Activated T-helper 17 cell treated with anti-CD3 and anti-CD28 coated beads, Interleukin-2, amount 50 U/mL, for 72 hours (primary cell): ENCODE measurements around the gene MYO1E. TPM values are rescaled to one million over a fixed set of nuclear protein-coding genes. Genes with fewer than 3 reads are reported as not detected.
A peak's percentile ranks its signal among the peaks of the same experiment; 100 is the strongest.
"Not testable (repeated sequence)": the region's sequence is repeated elsewhere in the genome, so short reads cannot be mapped to it uniquely, and the experiment has no call there.

ENCODE experiments used
- ATAC-seq: fragments of 150-1000 bp; cut with Tn5 transposase; replicated peaks from 2 replicates; pipeline ENCODE4 v1.10.0; 2021; ENCODE audit warnings: mild to moderate bottlenecking, moderate library complexity
- H3K27ac Mint-ChIP-seq: one replicate; pipeline ENCODE4 v1.8.0; 2022; ENCODE audit warnings: mixed read lengths
- H3K27me3 Mint-ChIP-seq: one replicate; pipeline ENCODE4 v1.8.0; 2022; ENCODE audit warnings: mixed read lengths
- H3K36me3 Mint-ChIP-seq: one replicate; pipeline ENCODE4 v1.8.0; 2022; ENCODE audit warnings: low read depth, mild to moderate bottlenecking, mixed read lengths
- H3K4me1 Mint-ChIP-seq: one replicate; pipeline ENCODE4 v1.8.0; 2022; ENCODE audit warnings: mixed read lengths
- H3K4me3 Mint-ChIP-seq: one replicate; pipeline ENCODE4 v1.8.0; 2022; ENCODE audit warnings: mild to moderate bottlenecking, mixed read lengths
- H3K9me3 Mint-ChIP-seq: one replicate; pipeline ENCODE4 v1.8.0; 2022; ENCODE audit warnings: mixed read lengths
- total RNA-seq, 2 donors: library from RNA; stranded (reverse); gene quantifications; one replicate each; pipeline ENCODE4 v1.2.3, GENCODE V29; 2022

Gene MYO1E
- total RNA-seq, 2 donors from 2014 or later = 29.3 to 30.1 TPM

DNA sequence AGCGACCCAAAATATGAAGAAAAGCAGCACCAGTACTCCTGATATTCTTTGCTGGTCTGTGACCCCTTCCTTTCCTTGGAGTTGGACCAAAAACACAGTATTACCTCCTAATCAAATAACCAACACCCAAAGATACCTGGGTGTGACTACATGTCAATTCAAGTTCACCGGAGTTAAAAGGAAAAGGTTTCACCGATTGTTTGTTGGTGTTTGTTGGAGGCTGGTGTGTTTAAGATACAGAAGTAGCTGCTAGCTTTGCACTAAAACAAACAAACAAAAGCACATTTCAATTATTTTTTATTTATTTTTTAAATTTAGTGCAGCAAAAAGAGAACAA, 81.5 kb downstream of the MYO1E start:
- no peaks in the 10 kb centered on the region for H3K4me1 Mint-ChIP-seq
- no peaks in the 10 kb centered on the region for H3K9me3 Mint-ChIP-seq
- H3K36me3 Mint-ChIP-seq = no peaks in the 10 kb centered on the region
- no peak overlapping the region for H3K27ac Mint-ChIP-seq
- no peaks in the 10 kb centered on the region for H3K27me3 Mint-ChIP-seq
- H3K4me3 Mint-ChIP-seq = no peak overlapping the region
- ATAC-seq = no peak

DNA sequence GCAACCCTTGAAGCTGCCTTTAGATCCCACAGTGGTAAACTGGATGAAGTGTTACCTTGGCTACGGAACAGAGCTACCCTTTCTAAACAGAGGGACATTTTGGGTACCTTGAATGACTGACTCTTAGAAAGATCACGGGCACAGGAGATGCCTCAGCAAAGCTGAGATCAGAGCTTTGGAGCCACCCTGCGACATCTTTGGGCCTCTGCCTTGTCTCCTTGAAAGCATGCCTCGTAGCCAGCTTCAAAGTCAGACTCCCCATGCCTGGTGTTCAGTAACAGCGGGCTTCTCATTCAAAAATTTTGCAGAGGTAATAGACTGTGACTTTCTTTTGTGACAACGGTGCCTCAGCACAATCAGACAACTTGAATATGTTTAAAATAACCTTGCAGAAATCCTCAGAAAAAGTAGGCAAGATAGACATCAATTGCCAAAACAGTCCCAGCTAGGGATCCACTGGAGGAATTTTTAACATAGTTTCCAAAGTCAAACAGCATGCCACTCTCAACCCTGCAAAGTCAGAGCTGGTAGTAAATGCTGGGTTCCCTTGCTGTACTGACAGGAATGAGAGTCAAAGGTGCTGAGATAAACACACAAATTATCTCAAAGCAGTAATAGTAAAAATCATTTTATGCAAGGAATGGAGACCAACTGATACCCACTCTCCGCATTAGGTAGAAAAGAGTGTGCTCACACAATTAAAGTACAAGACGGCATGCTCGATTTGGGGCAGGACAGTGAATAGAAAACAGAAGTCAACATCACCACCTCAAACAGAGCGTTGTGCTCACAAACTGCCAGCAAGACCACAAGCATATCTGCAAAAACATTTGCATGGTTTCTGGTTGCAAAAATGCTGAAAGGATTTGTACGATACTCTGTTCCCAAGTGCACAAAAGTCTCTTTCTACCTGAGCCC, 82.1 kb downstream of the MYO1E start:
- Mint-ChIP-seq H3K4me3 (no peak overlapping the region), H3K27ac (no peak overlapping the region), H3K9me3 (no peaks in the 10 kb centered on the region), H3K36me3 (no peaks in the 10 kb centered on the region), H3K27me3 (no peaks in the 10 kb centered on the region), H3K4me1 (no peaks in the 10 kb centered on the region)
- ATAC-seq = no peak

DNA sequence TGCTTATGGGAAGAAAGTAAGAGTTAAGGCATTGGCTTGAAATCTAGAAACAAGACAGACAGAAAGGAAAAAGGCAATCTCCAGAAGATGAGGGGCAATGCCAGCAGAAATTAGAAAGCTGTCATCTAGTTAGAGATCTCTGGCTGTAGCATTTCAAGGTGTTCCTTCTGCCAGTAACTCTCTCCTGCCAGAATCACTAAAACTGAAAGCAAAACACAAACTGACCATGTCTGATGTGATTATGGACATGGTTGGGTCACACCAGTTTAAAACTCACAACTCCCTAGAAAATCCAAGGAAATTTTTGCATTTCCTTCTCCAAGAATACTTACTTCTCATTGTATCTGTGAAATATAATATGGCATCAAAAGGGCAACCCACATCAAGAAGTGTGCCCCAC, 83.1 kb downstream of the MYO1E start:
- Mint-ChIP-seq H3K36me3 (no peaks in the 10 kb centered on the region), H3K27ac (no peak overlapping the region), H3K4me1 (no peaks in the 10 kb centered on the region), H3K9me3 (no peaks in the 10 kb centered on the region), H3K4me3 (no peak overlapping the region), H3K27me3 (no peaks in the 10 kb centered on the region)
- no peak for ATAC-seq

- Mint-ChIP-seq H3K27ac (no peak overlapping the region), H3K27me3 (peaks cover 3% of the 10 kb centered on the region), H3K9me3 (no peaks in the 10 kb centered on the region), H3K4me1 (no peaks in the 10 kb centered on the region), H3K36me3 (no peaks in the 10 kb centered on the region), H3K4me3 (no peak overlapping the region)
- ATAC-seq = no peak
Measured at GRCh38 chr15:59283717-59284391, 88.8 kb downstream of the MYO1E start.

DNA sequence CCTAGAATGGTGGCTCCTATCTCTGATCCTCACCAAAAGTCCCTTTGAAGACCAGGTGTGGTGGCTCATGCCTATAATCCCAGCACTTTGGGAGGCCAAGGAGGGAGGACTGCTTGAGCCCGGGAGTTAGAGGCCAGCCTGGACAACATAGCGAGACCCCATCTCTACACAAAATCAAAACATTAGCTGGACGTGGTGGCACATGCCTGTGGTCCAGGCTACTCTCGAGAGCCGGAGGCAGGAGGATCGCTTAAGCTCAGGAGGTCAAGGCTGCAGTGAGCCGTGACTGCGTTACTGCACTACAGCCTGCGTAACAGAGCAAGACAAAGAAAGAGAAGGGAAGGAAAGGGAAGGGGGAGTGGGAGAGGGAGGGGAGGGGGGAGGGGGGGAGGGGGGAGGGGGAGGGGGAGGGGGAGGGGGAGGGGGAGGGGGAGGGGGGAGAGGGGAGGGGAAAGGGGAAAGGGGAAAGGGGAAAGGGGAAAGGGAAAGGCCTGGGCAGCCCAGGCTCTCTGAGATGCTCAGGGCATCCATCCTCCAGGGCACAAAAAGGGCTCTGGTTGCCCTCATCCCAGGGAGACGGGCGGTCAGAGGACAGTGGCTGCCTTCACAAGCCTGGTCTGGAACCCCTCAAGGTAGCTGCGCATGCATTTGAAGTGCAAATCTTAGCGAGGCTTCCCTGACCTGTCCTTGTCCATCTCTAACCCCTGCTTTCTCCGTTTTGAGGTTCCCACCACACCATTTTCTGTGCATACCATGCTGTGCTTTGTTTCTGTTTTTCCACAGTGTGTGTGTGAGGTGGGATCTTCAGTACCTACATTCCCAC, 89.9 kb downstream of the MYO1E start:
- H3K9me3 Mint-ChIP-seq = no peaks in the 10 kb centered on the region
- ATAC-seq = no peak
- H3K27ac Mint-ChIP-seq = no peak overlapping the region
- H3K36me3 Mint-ChIP-seq = no peaks in the 10 kb centered on the region
- H3K27me3 Mint-ChIP-seq = peaks cover 3% of the 10 kb centered on the region
- no peak overlapping the region for H3K4me3 Mint-ChIP-seq
- H3K4me1 Mint-ChIP-seq = no peaks in the 10 kb centered on the region

- Mint-ChIP-seq H3K9me3 (no peaks in the 10 kb centered on the region), H3K27ac (no peak overlapping the region), H3K4me3 (no peak overlapping the region), H3K36me3 (no peaks in the 10 kb centered on the region), H3K4me1 (no peaks in the 10 kb centered on the region), H3K27me3 (peaks cover 3% of the 10 kb centered on the region)
- no peak for ATAC-seq
Measured at GRCh38 chr15:59281699-59282098, 91.0 kb downstream of the MYO1E start.

DNA sequence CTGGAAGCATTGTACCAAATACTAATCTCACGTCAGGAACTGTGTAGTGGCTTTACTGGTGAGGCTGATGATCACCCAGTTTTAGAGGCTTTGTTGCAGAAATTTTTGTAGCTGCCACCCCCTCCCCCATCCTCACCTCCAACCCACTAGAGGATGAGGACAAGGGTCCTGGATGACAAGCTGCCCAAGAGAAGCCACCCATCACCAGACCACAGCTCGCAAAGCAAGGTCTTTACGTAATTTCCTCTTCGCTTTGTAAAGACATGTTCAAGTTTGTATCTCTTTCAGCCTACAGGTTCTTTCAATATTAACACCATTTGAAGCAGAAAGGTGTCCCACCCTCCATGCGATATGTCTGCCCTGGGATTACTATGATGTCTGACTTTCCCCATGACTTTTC, 91.8 kb downstream of the MYO1E start:
- no peak for ATAC-seq
- Mint-ChIP-seq H3K27me3 (peaks cover 3% of the 10 kb centered on the region), H3K27ac (no peak overlapping the region), H3K9me3 (no peaks in the 10 kb centered on the region), H3K4me1 (no peaks in the 10 kb centered on the region), H3K36me3 (no peaks in the 10 kb centered on the region), H3K4me3 (no peak overlapping the region)

DNA sequence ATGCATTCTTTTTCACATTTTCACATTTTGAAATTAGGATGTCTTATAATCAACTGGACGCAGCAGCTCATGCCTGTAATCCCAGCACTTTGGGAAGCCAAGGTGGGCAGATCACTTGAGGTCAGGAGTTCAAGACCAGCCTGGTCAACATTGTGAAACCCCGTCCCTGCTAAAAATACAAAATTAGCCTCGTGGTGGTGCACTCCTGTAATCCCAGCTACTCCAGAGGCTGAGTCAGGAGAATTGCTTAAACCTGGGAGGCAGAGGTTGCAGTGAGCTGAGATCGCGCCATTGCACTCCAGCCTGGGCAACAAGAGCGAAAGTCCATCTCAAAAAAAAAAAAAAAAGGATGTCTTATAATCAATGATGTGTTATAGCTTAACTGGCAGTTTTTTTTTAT, 92.4 kb downstream of the MYO1E start:
- not testable (repeated sequence) for H3K27ac Mint-ChIP-seq, ATAC-seq, H3K4me1 Mint-ChIP-seq, H3K27me3 Mint-ChIP-seq, H3K4me3 Mint-ChIP-seq, H3K9me3 Mint-ChIP-seq, H3K36me3 Mint-ChIP-seq

- H3K4me3 Mint-ChIP-seq = no peak overlapping the region
- peaks cover 6% of the 10 kb centered on the region for H3K27me3 Mint-ChIP-seq
- H3K27ac Mint-ChIP-seq = no peak overlapping the region
- no peaks in the 10 kb centered on the region for H3K4me1 Mint-ChIP-seq
- ATAC-seq = no peak
- H3K36me3 Mint-ChIP-seq = no peaks in the 10 kb centered on the region
- no peaks in the 10 kb centered on the region for H3K9me3 Mint-ChIP-seq
Measured at GRCh38 chr15:59279023-59279422, 93.6 kb downstream of the MYO1E start.

GRCh38 chr15:59278120-59278519, 94.6 kb downstream of the MYO1E start:
- H3K4me3 Mint-ChIP-seq = no peak overlapping the region
- no peaks in the 10 kb centered on the region for H3K4me1 Mint-ChIP-seq
- no peak for ATAC-seq
- no peaks in the 10 kb centered on the region for H3K36me3 Mint-ChIP-seq
- no peaks in the 10 kb centered on the region for H3K9me3 Mint-ChIP-seq
- peaks cover 3% of the 10 kb centered on the region for H3K27me3 Mint-ChIP-seq
- no peak overlapping the region for H3K27ac Mint-ChIP-seq

GRCh38 chr15:59276225-59277178, 96.2 kb downstream of the MYO1E start:
- H3K4me3 Mint-ChIP-seq = no peak overlapping the region
- no peak overlapping the region for H3K27ac Mint-ChIP-seq

GRCh38 chr15:59274126-59274970, 98.3 kb downstream of the MYO1E start:
- H3K27me3 Mint-ChIP-seq = peaks cover 3% of the 10 kb centered on the region
- no peak overlapping the region for H3K4me3 Mint-ChIP-seq
- no peaks in the 10 kb centered on the region for H3K4me1 Mint-ChIP-seq
- H3K27ac Mint-ChIP-seq = no peak overlapping the region
- no peaks in the 10 kb centered on the region for H3K36me3 Mint-ChIP-seq
- no peaks in the 10 kb centered on the region for H3K9me3 Mint-ChIP-seq
- ATAC-seq = peak; percentile 42

More at GRCh38 chr15:59276225-59277178, 96.2 kb downstream of the MYO1E start:
- H3K36me3 Mint-ChIP-seq = no peaks in the 10 kb centered on the region
- ATAC-seq = no peak
- peaks cover 3% of the 10 kb centered on the region for H3K27me3 Mint-ChIP-seq
- H3K4me1 Mint-ChIP-seq = no peaks in the 10 kb centered on the region
- no peaks in the 10 kb centered on the region for H3K9me3 Mint-ChIP-seq

- no peak for ATAC-seq
- no peaks in the 10 kb centered on the region for H3K9me3 Mint-ChIP-seq
- H3K36me3 Mint-ChIP-seq = no peaks in the 10 kb centered on the region
- no peak overlapping the region for H3K4me3 Mint-ChIP-seq
- peaks cover 3% of the 10 kb centered on the region for H3K27me3 Mint-ChIP-seq
- no peak overlapping the region for H3K27ac Mint-ChIP-seq
- no peaks in the 10 kb centered on the region for H3K4me1 Mint-ChIP-seq
Measured at GRCh38 chr15:59273234-59273633, 99.4 kb downstream of the MYO1E start.
